ENCODE results near the gene UBE2O.

- TF ChIP-seq GATA3 (IDR thresholded peaks at IDR 0.05; ENCODE audit: low read depth, low read length) (no peak), GATA2 (IDR thresholded peaks at IDR 0.05; ENCODE audit: low read depth, low read length) (no peak)
Measured at GRCh38 chr17:76446449-76447231, 6.3 kb downstream of the UBE2O start.
